H54 (cell line): ENCODE results near the gene CILP.
"Not testable (repeated sequence)": the region's sequence is repeated elsewhere in the genome, so short reads cannot be mapped to it uniquely, and the experiment has no call there.

ENCODE experiments used
- DNase-seq: peaks from one replicate; pipeline ENCODE4 v3.0.0; 2011; ENCODE audit warnings: low spot score, mixed read lengths; ENCODE audit not compliant: insufficient read length
- FAIRE-seq: peaks from 3 replicates; lab custom pipeline; 2011; peaks lifted over from hg19 to GRCh38; lab: Jason Lieb, UNC
- POLR2A ChIP-seq: IDR thresholded peaks from 2 replicates; pipeline ENCODE4 v1.6.1; 2011; ENCODE audit warnings: low read depth, mild to moderate bottlenecking, low read length

Gene CILP

GRCh38 chr15:65196637-65197336, 14.5 kb downstream of the CILP start:
- FAIRE-seq (no peak), DNase-seq (no peak)

GRCh38 chr15:65195548-65195923, 15.7 kb downstream of the CILP start:
- TF ChIP-seq POLR2A, result no peak
- no peak for DNase-seq
- no peak for FAIRE-seq

More at GRCh38 chr15:65196637-65197336, 14.5 kb downstream of the CILP start:
- no peak for TF ChIP-seq POLR2A

GRCh38 chr15:65194826-65195547, 16.3 kb downstream of the CILP start:
- FAIRE-seq, result no peak
- no peak for DNase-seq
- no peak for TF ChIP-seq POLR2A

GRCh38 chr15:65192016-65192415, 19.3 kb downstream of the CILP start:
- no peak for TF ChIP-seq POLR2A
- FAIRE-seq, result no peak
- no peak for DNase-seq

GRCh38 chr15:65189102-65189740, 22.1 kb downstream of the CILP start:
- FAIRE-seq (no peak), DNase-seq (no peak)
- no peak for TF ChIP-seq POLR2A

GRCh38 chr15:65188472-65188871, 22.8 kb downstream of the CILP start:
- not testable (repeated sequence) for FAIRE-seq, DNase-seq

GRCh38 chr15:65184868-65185717, 26.2 kb downstream of the CILP start, which contains the start of gene CLPX:
CLPX (minus strand) TSS chr15:65185342; CDS start chr15:65185153, 189 bp downstream.
- FAIRE-seq (no peak), DNase-seq (peak; percentile 69)
- peak; percentile 53; the same call in 1 of the 2 replicates for TF ChIP-seq POLR2A

GRCh38 chr15:65184305-65184867, 26.9 kb downstream of the CILP start:
- DNase-seq (peak; percentile 25), FAIRE-seq (no peak)
- TF ChIP-seq POLR2A, result no peak

- FAIRE-seq, result no peak
Measured at GRCh38 chr15:65183865-65184159, 27.5 kb downstream of the CILP start.

GRCh38 chr15:65182538-65182937, 28.7 kb downstream of the CILP start:
- TF ChIP-seq POLR2A, result no peak
- no peak for DNase-seq
- no peak for FAIRE-seq

More at GRCh38 chr15:65183865-65184159, 27.5 kb downstream of the CILP start:
- DNase-seq, result no peak
- no peak for TF ChIP-seq POLR2A

- not testable (repeated sequence) for FAIRE-seq, DNase-seq
Measured at GRCh38 chr15:65181582-65182353, 29.5 kb downstream of the CILP start.

- no peak for FAIRE-seq
- TF ChIP-seq POLR2A, result no peak
- DNase-seq, result no peak
Measured at GRCh38 chr15:65180167-65180566, 31.1 kb downstream of the CILP start.

GRCh38 chr15:65177901-65178300, 33.4 kb downstream of the CILP start:
- no peak for TF ChIP-seq POLR2A
- FAIRE-seq (no peak), DNase-seq (no peak)
